K562 (cell line): ENCODE measurements around the gene ATP5F1D. TPM values are rescaled to one million over a fixed set of nuclear protein-coding genes. Genes with fewer than 3 reads are reported as not detected.
A peak's percentile ranks its signal among the peaks of the same experiment; 100 is the strongest.

Experiments used
- CREBBP ChIP-seq: IDR thresholded peaks from one replicate; pipeline ENCODE4 v1.6.1; 2012; ENCODE audit warnings: low read depth, mild to moderate bottlenecking, control low read depth, inconsistent platforms, low read length
- HSF4 ChIP-seq: fragments of 250-450 bp; sonication (Bioruptor Pico); IDR thresholded peaks from 2 replicates; pipeline ENCODE4 v2.1.2; 2022; ENCODE audit warnings: mild to moderate bottlenecking, moderate library complexity, borderline replicate concordance
- KLF6 ChIP-seq: fragments of 250-450 bp; sonication (Bioruptor Pico); IDR thresholded peaks from 2 replicates; pipeline ENCODE4 v1.4.0; 2020; ENCODE audit warnings: mild to moderate bottlenecking, moderate library complexity, borderline replicate concordance
- LCOR ChIP-seq: sonication (generic); formaldehyde crosslinking; IDR thresholded peaks from 2 replicates; pipeline ENCODE4 v1.8.0; 2022; ENCODE audit warnings: mild to moderate bottlenecking, missing genetic modification reagents
- POLR2AphosphoS5 ChIP-seq: IDR thresholded peaks from 2 replicates; pipeline ENCODE4 v1.6.1; 2011; ENCODE audit warnings: mild to moderate bottlenecking, low read depth, low read length, moderate library complexity; ENCODE audit not compliant: control insufficient read depth, insufficient read depth
- PTBP1 ChIP-seq: fragments of 200-400 bp; formaldehyde crosslinking; IDR thresholded peaks from 2 replicates; pipeline ENCODE4 v1.6.1; 2017; ENCODE audit warnings: low read depth, low read length
- TAF1 ChIP-seq: IDR thresholded peaks from 2 replicates; pipeline ENCODE4 v1.6.1; 2011; ENCODE audit warnings: mild to moderate bottlenecking, low read length, moderate library complexity; ENCODE audit not compliant: insufficient read depth, control insufficient read depth, severe bottlenecking; ENCODE audit errors: extremely low read depth
- TCF3 ChIP-seq: sonication (generic); formaldehyde crosslinking; IDR thresholded peaks from 2 replicates; pipeline ENCODE4 v1.4.0; 2020; ENCODE audit warnings: mild to moderate bottlenecking, missing genetic modification reagents
- ZNF121 ChIP-seq: sonication (generic); formaldehyde crosslinking; conservative IDR thresholded peaks from 2 replicates; pipeline ENCODE4 v1.8.0; 2022; ENCODE audit warnings: missing genetic modification reagents
- polyA plus RNA-seq, 8 experiments: library from polyadenylated mRNA; depleted of rRNA in 4 of 8; stranded (reverse) in 5 of 8; unstranded in 3 of 8; fragments of >200 nt; fragmentation: Nextera tagmentation in 2 of 8; fragmentation: Illumina TruSeq in 1 of 8; extraction: Ambion mirVana in 2 of 8; extraction: Trizol in 1 of 8; gene quantifications; 2 replicates each; pipeline versions ENCODE4 v1.2.1 to v1.2.3, GENCODE V29; 2011 to 2014; ENCODE audit warnings: inconsistent platforms in 1 of 8, missing spikeins in 1 of 8
- total RNA-seq, 7 experiments: library from RNA; depleted of rRNA in 6 of 7; stranded (reverse); fragments of >200 nt in 6 of 7; fragmentation: Illumina TruSeq in 2 of 7; extraction: Trizol in 2 of 7; gene quantifications; 2 replicates each; pipeline versions ENCODE4 v1.2.1 to v1.2.3, GENCODE V29; 2011 to 2021; ENCODE audit warnings: low replicate concordance in 1 of 7
- TF ChIP-seq, protein P1 (sequence below): fragments of 250-450 bp; sonication (Bioruptor Pico); IDR thresholded peaks from 2 replicates; pipeline ENCODE4 v1.4.0; 2020
- TF ChIP-seq, protein P2 (sequence below): fragments of 250-450 bp; sonication (Bioruptor Pico); IDR thresholded peaks from 2 replicates; pipeline ENCODE4 v1.4.0; 2020; ENCODE audit warnings: mild to moderate bottlenecking
- TF ChIP-seq, protein P3 (sequence below): sonication (generic); formaldehyde crosslinking; IDR thresholded peaks from 2 replicates; pipeline ENCODE4 v1.9.0; 2022; ENCODE audit warnings: mild to moderate bottlenecking, missing genetic modification reagents
- TF ChIP-seq, protein P4 (sequence below): fragments of 450-650 bp; IDR thresholded peaks from 2 replicates; pipeline ENCODE4 v1.6.1; 2016; ENCODE audit warnings: antibody characterized with exemption

Gene ATP5F1D
- total and polyA plus RNA-seq, 9 of the 15 experiments (the other 6 are each of a cell fraction or from before 2014, with no cell fraction given), result 3.9 to 409 (median 36.8) TPM

DNA sequence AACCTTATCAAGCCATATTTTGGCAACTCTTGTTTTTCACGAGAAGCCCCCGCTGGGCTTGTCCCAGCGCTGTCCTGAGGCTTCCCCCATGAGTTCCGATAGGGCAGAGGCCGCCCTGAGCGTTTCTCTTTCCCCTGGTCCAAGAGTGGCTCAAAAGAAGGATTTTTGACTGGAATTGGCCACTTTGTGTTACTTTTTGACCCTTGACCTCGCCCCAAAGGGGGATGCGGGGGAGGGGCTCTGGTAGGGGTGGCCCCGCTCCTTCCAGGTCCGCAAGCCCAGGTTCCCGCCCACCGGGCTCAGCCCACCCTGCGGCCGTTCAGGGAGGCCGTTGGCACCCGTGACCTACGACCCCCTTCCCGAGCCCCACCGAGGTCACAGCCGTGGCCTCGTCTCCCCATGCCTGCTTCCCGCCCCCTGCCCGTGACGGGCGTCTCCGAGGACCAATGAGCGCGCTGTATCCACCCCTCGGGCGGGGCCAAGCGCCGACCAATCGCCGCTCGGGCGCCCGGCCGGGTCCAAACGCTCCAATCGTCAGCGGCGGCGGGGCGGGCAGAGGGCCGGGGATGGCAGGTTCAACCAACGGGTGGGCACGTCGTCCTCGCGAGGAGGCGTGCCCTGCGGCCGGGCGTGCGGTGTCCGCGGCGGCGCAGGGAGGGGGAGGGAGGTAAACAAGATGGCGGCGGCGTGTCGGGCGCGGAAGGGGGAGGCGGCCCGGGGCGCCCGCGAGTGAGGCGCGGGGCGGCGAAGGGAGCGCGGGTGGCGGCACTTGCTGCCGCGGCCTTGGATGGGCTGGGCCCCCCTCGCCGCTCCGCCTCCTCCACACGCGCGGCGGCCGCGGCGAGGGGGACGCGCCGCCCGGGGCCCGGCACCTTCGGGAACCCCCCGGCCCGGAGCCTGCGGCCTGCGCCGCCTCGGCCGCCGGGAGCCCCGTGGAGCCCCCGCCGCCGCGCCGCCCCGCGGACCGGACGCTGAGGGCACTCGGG, 36.1 kb upstream of the ATP5F1D start, which contains the start of gene STK11 (continued):
- TF ChIP-seq, protein P1, sequence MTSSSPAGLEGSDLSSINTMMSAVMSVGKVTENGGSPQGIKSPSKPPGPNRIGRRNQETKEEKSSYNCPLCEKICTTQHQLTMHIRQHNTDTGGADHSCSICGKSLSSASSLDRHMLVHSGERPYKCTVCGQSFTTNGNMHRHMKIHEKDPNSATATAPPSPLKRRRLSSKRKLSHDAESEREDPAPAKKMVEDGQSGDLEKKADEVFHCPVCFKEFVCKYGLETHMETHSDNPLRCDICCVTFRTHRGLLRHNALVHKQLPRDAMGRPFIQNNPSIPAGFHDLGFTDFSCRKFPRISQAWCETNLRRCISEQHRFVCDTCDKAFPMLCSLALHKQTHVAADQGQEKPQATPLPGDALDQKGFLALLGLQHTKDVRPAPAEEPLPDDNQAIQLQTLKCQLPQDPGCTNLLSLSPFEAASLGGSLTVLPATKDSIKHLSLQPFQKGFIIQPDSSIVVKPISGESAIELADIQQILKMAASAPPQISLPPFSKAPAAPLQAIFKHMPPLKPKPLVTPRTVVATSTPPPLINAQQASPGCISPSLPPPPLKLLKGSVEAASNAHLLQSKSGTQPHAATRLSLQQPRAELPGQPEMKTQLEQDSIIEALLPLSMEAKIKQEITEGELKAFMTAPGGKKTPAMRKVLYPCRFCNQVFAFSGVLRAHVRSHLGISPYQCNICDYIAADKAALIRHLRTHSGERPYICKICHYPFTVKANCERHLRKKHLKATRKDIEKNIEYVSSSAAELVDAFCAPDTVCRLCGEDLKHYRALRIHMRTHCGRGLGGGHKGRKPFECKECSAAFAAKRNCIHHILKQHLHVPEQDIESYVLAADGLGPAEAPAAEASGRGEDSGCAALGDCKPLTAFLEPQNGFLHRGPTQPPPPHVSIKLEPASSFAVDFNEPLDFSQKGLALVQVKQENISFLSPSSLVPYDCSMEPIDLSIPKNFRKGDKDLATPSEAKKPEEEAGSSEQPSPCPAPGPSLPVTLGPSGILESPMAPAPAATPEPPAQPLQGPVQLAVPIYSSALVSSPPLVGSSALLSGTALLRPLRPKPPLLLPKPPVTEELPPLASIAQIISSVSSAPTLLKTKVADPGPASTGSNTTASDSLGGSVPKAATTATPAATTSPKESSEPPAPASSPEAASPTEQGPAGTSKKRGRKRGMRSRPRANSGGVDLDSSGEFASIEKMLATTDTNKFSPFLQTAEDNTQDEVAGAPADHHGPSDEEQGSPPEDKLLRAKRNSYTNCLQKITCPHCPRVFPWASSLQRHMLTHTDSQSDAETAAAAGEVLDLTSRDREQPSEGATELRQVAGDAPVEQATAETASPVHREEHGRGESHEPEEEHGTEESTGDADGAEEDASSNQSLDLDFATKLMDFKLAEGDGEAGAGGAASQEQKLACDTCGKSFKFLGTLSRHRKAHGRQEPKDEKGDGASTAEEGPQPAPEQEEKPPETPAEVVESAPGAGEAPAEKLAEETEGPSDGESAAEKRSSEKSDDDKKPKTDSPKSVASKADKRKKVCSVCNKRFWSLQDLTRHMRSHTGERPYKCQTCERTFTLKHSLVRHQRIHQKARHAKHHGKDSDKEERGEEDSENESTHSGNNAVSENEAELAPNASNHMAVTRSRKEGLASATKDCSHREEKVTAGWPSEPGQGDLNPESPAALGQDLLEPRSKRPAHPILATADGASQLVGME (CRISPR knock-in tag), result peak; percentile 84; the same call in 1 of the 2 replicates
- TF ChIP-seq, protein P2, sequence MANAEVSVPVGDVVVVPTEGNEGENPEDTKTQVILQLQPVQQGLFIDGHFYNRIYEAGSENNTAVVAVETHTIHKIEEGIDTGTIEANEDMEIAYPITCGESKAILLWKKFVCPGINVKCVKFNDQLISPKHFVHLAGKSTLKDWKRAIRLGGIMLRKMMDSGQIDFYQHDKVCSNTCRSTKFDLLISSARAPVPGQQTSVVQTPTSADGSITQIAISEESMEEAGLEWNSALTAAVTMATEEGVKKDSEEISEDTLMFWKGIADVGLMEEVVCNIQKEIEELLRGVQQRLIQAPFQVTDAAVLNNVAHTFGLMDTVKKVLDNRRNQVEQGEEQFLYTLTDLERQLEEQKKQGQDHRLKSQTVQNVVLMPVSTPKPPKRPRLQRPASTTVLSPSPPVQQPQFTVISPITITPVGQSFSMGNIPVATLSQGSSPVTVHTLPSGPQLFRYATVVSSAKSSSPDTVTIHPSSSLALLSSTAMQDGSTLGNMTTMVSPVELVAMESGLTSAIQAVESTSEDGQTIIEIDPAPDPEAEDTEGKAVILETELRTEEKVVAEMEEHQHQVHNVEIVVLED (CRISPR knock-in tag), result peak; percentile 96
- TF ChIP-seq HSF4 (CRISPR knock-in tag) (peak; percentile 55; the same call in 1 of the 2 replicates), LCOR (CRISPR knock-in tag) (no peak), KLF6 (peak; percentile 79; the same call in 1 of the 2 replicates), CREBBP (no peak), PTBP1 (0 out of 2 replicates have a peak, but pooled peaks have one; percentile 22), POLR2AphosphoS5 (peak; percentile 69), ZNF121 (CRISPR knock-in tag) (no peak), TCF3 (CRISPR knock-in tag) (peak; percentile 10; the same call in 1 of the 2 replicates), TAF1 (peak; percentile 95)
- TF ChIP-seq, protein P3, sequence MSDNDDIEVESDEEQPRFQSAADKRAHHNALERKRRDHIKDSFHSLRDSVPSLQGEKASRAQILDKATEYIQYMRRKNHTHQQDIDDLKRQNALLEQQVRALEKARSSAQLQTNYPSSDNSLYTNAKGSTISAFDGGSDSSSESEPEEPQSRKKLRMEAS (CRISPR knock-in tag), result peak; percentile 69
- TF ChIP-seq, protein P4, sequence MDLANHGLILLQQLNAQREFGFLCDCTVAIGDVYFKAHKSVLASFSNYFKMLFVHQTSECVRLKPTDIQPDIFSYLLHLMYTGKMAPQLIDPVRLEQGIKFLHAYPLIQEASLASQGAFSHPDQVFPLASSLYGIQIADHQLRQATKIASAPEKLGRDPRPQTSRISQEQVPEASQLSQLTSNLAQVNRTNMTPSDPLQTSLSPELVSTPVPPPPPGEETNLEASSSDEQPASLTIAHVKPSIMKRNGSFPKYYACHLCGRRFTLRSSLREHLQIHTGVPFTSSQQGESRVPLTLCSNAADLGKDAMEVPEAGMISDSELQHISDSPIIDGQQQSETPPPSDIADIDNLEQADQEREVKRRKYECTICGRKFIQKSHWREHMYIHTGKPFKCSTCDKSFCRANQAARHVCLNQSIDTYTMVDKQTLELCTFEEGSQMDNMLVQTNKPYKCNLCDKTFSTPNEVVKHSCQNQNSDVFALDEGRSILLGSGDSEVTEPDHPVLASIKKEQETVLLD, result peak; percentile 58; the same call in 1 of the 2 replicates
